GM18858 (cell line): ENCODE results near the gene PPIP5K1.

ENCODE experiments used
- ATAC-seq: cut with Tn5 transposase; IDR thresholded peaks from one replicate; pipeline ENCODE4 v1.9.1; 2021; ENCODE audit not compliant: unreplicated experiment

The PPIP5K1 gene

GRCh38 chr15:43519196-43519595 is 70.8 kb downstream of the PPIP5K1 start:
- ATAC-seq = no peak

GRCh38 chr15:43518197-43518761 is 71.7 kb downstream of the PPIP5K1 start:
- no peak for ATAC-seq

- ATAC-seq = no peak
These were observed 72.4 kb downstream of the PPIP5K1 start, which contains the start of gene MAP1A for GRCh38 chr15:43517354-43518196. MAP1A (plus strand) TSS chr15:43517608; CDS start chr15:43521474, 3,866 bp downstream.

GRCh38 chr15:43516801-43517353 is 73.1 kb downstream of the PPIP5K1 start:
- ATAC-seq = no peak

GRCh38 chr15:43516185-43516584 is 73.8 kb downstream of the PPIP5K1 start:
- ATAC-seq = no peak

- ATAC-seq = no peak
These were observed 74.3 kb downstream of the PPIP5K1 start for GRCh38 chr15:43515741-43516140.

GRCh38 chr15:43514241-43515057 is 75.6 kb downstream of the PPIP5K1 start:
- ATAC-seq = no peak

- ATAC-seq = no peak
These were observed 76.5 kb downstream of the PPIP5K1 start for GRCh38 chr15:43513550-43513949.

- no peak for ATAC-seq
These were observed 78.8 kb downstream of the PPIP5K1 start for GRCh38 chr15:43511012-43511885.

- peak; percentile 95 for ATAC-seq
These were observed 79.6 kb downstream of the PPIP5K1 start for GRCh38 chr15:43510200-43511011.

- no peak for ATAC-seq
These were observed 80.3 kb downstream of the PPIP5K1 start for GRCh38 chr15:43509660-43510199.

- ATAC-seq = no peak
These were observed 80.9 kb downstream of the PPIP5K1 start for GRCh38 chr15:43508991-43509659.

GRCh38 chr15:43508421-43508820 is 81.6 kb downstream of the PPIP5K1 start:
- no peak for ATAC-seq

- no peak for ATAC-seq
These were observed 84.3 kb downstream of the PPIP5K1 start for GRCh38 chr15:43505738-43506137.

GRCh38 chr15:43499635-43500034 is 90.4 kb downstream of the PPIP5K1 start:
- no peak for ATAC-seq

- ATAC-seq = no peak
These were observed 91.0 kb downstream of the PPIP5K1 start for GRCh38 chr15:43498990-43499389.

- ATAC-seq = no peak
These were observed 96.1 kb downstream of the PPIP5K1 start for GRCh38 chr15:43493703-43494472.
